HEK293 (cell line): ENCODE measurements around the gene NPY.

Experiments
- BCL11A ChIP-seq: fragments of 450-650 bp; formaldehyde crosslinking; IDR thresholded peaks from 2 replicates; pipeline ENCODE4 v1.5.1; 2016; ENCODE audit warnings: low read depth, missing biosample characterization, missing genetic modification characterization
- KLF1 ChIP-seq: fragments of 450-650 bp; formaldehyde crosslinking; IDR thresholded peaks from 2 replicates; pipeline ENCODE4 v1.5.1; 2016; ENCODE audit warnings: missing biosample characterization, missing genetic modification characterization
- ZEB2 ChIP-seq: fragments of 450-650 bp; formaldehyde crosslinking; IDR thresholded peaks from 2 replicates; pipeline ENCODE4 v1.5.1; 2016; ENCODE audit warnings: missing biosample characterization, missing genetic modification characterization
- ZNF223 ChIP-seq: fragments of 450-650 bp; formaldehyde crosslinking; IDR thresholded peaks from 2 replicates; pipeline ENCODE4 v1.5.1; 2016; ENCODE audit warnings: missing biosample characterization, missing genetic modification characterization
- ZNF239 ChIP-seq: fragments of 450-650 bp; formaldehyde crosslinking; IDR thresholded peaks from 2 replicates; pipeline ENCODE4 v1.5.1; 2016; ENCODE audit warnings: missing biosample characterization, missing genetic modification characterization
- ZNF501 ChIP-seq: fragments of 450-650 bp; formaldehyde crosslinking; IDR thresholded peaks from 2 replicates; pipeline ENCODE4 v1.5.1; 2016; ENCODE audit warnings: missing biosample characterization, missing genetic modification characterization
- ZNF549 ChIP-seq: fragments of 450-650 bp; IDR thresholded peaks from 2 replicates; pipeline ENCODE4 v1.5.1; 2018; ENCODE audit warnings: missing biosample characterization, missing genetic modification characterization, mild to moderate bottlenecking, inconsistent platforms, moderate library complexity
- ZNF560 ChIP-seq: fragments of 450-650 bp; formaldehyde crosslinking; IDR thresholded peaks from 2 replicates; pipeline ENCODE4 v1.5.1; 2017; ENCODE audit warnings: missing biosample characterization, missing genetic modification characterization, borderline replicate concordance
- TF ChIP-seq, protein P1 (sequence below): fragments of 450-650 bp; formaldehyde crosslinking; IDR thresholded peaks from 2 replicates; pipeline ENCODE4 v1.5.1; 2016; ENCODE audit warnings: missing biosample characterization, missing genetic modification characterization

DNA sequence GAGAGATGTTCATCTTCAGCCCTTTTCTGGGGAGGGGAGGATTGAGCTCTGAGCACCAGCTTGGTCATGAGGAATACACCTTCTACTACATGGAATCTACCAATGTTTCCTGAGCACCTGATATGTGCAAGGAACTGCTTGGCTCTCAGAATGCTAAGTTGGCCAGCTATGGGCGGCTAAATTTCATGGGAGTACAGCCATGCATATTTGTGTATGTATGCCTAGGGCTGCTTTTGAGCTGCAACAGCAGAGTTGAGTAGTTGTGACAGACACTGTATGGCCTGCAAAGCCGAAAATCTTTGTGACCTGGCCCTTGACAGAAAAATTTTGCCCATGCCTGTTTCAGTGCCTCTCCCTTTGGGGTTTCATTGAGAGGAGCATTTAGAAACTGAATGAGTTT lies 44.9 kb downstream of the NPY start:
- TF ChIP-seq, protein P1, sequence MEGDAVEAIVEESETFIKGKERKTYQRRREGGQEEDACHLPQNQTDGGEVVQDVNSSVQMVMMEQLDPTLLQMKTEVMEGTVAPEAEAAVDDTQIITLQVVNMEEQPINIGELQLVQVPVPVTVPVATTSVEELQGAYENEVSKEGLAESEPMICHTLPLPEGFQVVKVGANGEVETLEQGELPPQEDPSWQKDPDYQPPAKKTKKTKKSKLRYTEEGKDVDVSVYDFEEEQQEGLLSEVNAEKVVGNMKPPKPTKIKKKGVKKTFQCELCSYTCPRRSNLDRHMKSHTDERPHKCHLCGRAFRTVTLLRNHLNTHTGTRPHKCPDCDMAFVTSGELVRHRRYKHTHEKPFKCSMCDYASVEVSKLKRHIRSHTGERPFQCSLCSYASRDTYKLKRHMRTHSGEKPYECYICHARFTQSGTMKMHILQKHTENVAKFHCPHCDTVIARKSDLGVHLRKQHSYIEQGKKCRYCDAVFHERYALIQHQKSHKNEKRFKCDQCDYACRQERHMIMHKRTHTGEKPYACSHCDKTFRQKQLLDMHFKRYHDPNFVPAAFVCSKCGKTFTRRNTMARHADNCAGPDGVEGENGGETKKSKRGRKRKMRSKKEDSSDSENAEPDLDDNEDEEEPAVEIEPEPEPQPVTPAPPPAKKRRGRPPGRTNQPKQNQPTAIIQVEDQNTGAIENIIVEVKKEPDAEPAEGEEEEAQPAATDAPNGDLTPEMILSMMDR (tag by site-specific recombination): no peak
- no peak for TF ChIP-seq BCL11A (tag by site-specific recombination)
- TF ChIP-seq ZNF549 (tag by site-specific recombination): no peak
- TF ChIP-seq KLF1 (tag by site-specific recombination): no peak
- TF ChIP-seq ZNF501: no peak
- TF ChIP-seq ZEB2 (tag by site-specific recombination): no peak
- TF ChIP-seq ZNF560: no peak
- TF ChIP-seq ZNF223 (tag by site-specific recombination): no peak
- no peak for TF ChIP-seq ZNF239 (tag by site-specific recombination)
